Trophoblast cell (in vitro differentiated cells and primary cell): ENCODE results near the gene IL10RB.

ENCODE experiments used
- DNase-seq, 2 donors: peaks; one replicate each; pipeline ENCODE4 v3.0.0-alpha.2; 2016
- H2AFZ ChIP-seq: 2 replicates; pipeline ENCODE4 v1.6.1; 2013; ENCODE audit warnings: low read length, moderate library complexity, mild to moderate bottlenecking; ENCODE audit not compliant: insufficient read depth, poor library complexity
- H2AK5ac ChIP-seq: 2 replicates; pipeline ENCODE4 v1.6.1; 2013; ENCODE audit warnings: mild to moderate bottlenecking, low read length
- H2BK120ac ChIP-seq: 2 replicates; pipeline ENCODE4 v1.6.1; 2013; ENCODE audit warnings: low read length, mild to moderate bottlenecking, moderate library complexity; ENCODE audit not compliant: insufficient read depth, poor library complexity
- H2BK12ac ChIP-seq: 2 replicates; pipeline ENCODE4 v1.6.1; 2013; ENCODE audit warnings: mild to moderate bottlenecking, low read length, moderate library complexity
- H2BK5ac ChIP-seq: 2 replicates; pipeline ENCODE4 v1.6.1; 2013; ENCODE audit warnings: low read length, low read depth, moderate library complexity, mild to moderate bottlenecking; ENCODE audit not compliant: poor library complexity
- H3K14ac ChIP-seq: 2 replicates; pipeline ENCODE4 v1.6.1; 2013; ENCODE audit warnings: mild to moderate bottlenecking, low read length
- H3K18ac ChIP-seq: 2 replicates; pipeline ENCODE4 v1.6.1; 2013; ENCODE audit warnings: mild to moderate bottlenecking, low read length
- H3K23ac ChIP-seq: 2 replicates; pipeline ENCODE4 v1.6.1; 2013; ENCODE audit warnings: low read length
- H3K27ac ChIP-seq: 2 replicates; pipeline ENCODE4 v1.5.1; 2013; ENCODE audit warnings: low read depth, mild to moderate bottlenecking, inconsistent platforms, low read length, moderate library complexity
- H3K27me3 ChIP-seq: 2 replicates; pipeline ENCODE4 v1.6.1; 2013; ENCODE audit warnings: inconsistent platforms, mild to moderate bottlenecking, low read length, moderate library complexity; ENCODE audit not compliant: insufficient read depth
- H3K36me3 ChIP-seq, 2 experiments: 1 replicate in 1 of 2; 2 replicates in 1 of 2; pipeline ENCODE4 v1.6.1; 2013; ENCODE audit warnings: low read length in 2 of 2, mild to moderate bottlenecking in 2 of 2, moderate library complexity in 1 of 2; ENCODE audit not compliant: insufficient read depth in 2 of 2, control insufficient read depth in 1 of 2
- H3K4ac ChIP-seq: 2 replicates; pipeline ENCODE4 v1.6.1; 2013; ENCODE audit warnings: low read depth, mild to moderate bottlenecking, low read length, moderate library complexity
- H3K4me1 ChIP-seq, 2 experiments: 1 replicate in 1 of 2; 2 replicates in 1 of 2; pipeline ENCODE4 v1.6.1; 2013; ENCODE audit warnings: low read length in 2 of 2, mild to moderate bottlenecking in 2 of 2, moderate library complexity in 1 of 2; ENCODE audit not compliant: insufficient read depth in 2 of 2, control insufficient read depth in 1 of 2
- H3K4me2 ChIP-seq: 2 replicates; pipeline ENCODE4 v1.6.1; 2013; ENCODE audit warnings: inconsistent platforms, mild to moderate bottlenecking, low read length, moderate library complexity
- H3K4me3 ChIP-seq: 2 replicates; pipeline ENCODE4 v1.5.1; 2013; ENCODE audit warnings: mild to moderate bottlenecking, low read depth, low read length, inconsistent platforms
- H3K79me1 ChIP-seq: one replicate; pipeline ENCODE4 v1.6.1; 2013; ENCODE audit warnings: low read length
- H3K79me2 ChIP-seq: 2 replicates; pipeline ENCODE4 v1.6.1; 2013; ENCODE audit warnings: low read length, mild to moderate bottlenecking; ENCODE audit not compliant: control insufficient read depth, insufficient read depth, poor library complexity
- H3K9ac ChIP-seq: 2 replicates; pipeline ENCODE4 v1.6.1; 2013; ENCODE audit warnings: mild to moderate bottlenecking, low read length
- H3K9me3 ChIP-seq: 2 replicates; pipeline ENCODE4 v1.6.1; 2013; ENCODE audit warnings: low read depth, mild to moderate bottlenecking, control low read depth, inconsistent platforms, low read length; ENCODE audit not compliant: insufficient read depth
- H4K12ac ChIP-seq: 2 replicates; pipeline ENCODE4 v1.6.1; 2013; ENCODE audit warnings: low read depth, mild to moderate bottlenecking, low read length, moderate library complexity
- H4K8ac ChIP-seq: 2 replicates; pipeline ENCODE4 v1.6.1; 2013; ENCODE audit warnings: low read depth, mild to moderate bottlenecking, low read length, moderate library complexity
- H4K91ac ChIP-seq: one replicate; pipeline ENCODE4 v1.6.1; 2013; ENCODE audit warnings: low read depth, mild to moderate bottlenecking, low read length, moderate library complexity
- WGBS: extraction: QIAGEN DNeasy Blood & Tissue Kit; methylation state at CpG from one replicate; pipeline ENCODE4 v1.1.7; 2013; ENCODE audit warnings: missing lambda C conversion rate; ENCODE audit not compliant: insufficient read length, insufficient coverage; ENCODE audit errors: extremely low coverage; 5-methylcytosine and 5-hydroxymethylcytosine counted together

IL10RB gene

DNA sequence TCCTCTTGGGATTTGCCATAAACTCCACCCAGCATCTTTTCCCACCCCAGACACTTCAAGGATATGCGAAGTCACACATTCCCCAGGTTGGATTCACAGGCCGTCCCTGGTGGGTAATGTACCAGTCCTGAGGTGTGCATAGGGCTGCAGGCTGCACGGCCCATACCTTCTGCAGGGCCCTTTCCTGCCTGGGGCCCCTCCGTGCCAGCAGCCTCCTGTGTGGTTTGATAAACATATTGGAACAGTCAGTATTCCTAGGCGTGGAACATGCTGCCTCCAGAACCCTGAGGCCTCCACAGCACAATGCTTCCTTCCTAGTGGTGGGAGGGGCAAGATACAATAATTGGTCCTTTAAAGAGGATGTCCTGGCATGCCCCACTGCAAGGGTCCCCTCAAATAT lies 26.6 kb downstream of the IL10RB start:
- no peaks in the 10 kb centered on the region for H3K27me3 ChIP-seq
- H4K91ac ChIP-seq: no peak overlapping the region
- no peak overlapping the region for H3K4ac ChIP-seq
- no peak overlapping the region for H2BK120ac ChIP-seq
- H2BK5ac ChIP-seq: no peak overlapping the region
- H3K4me2 ChIP-seq: no peak overlapping the region
- H4K8ac ChIP-seq: no peak overlapping the region
- no peak overlapping the region for H3K23ac ChIP-seq
- H3K9ac ChIP-seq: no peak overlapping the region
- H3K4me3 ChIP-seq: no peak overlapping the region
- no peaks in the 10 kb centered on the region for H3K9me3 ChIP-seq
- peaks cover 7 to 10% of the 10 kb centered on the region in 2 experiments for H3K4me1 ChIP-seq
- no peak overlapping the region for H2AK5ac ChIP-seq
- DNase-seq: no peak
- H3K18ac ChIP-seq: no peak overlapping the region
- H4K12ac ChIP-seq: no peak overlapping the region
- peaks cover 0 to 4% of the 10 kb centered on the region in 2 experiments for H3K36me3 ChIP-seq
- H2BK12ac ChIP-seq: no peak overlapping the region
- no peak overlapping the region for H2AFZ ChIP-seq
- no peaks in the 10 kb centered on the region for H3K79me2 ChIP-seq
- WGBS: no CpG with 5 or more reads among the region's 5 CpGs
- H3K27ac ChIP-seq: no peak overlapping the region
- no peak overlapping the region for H3K14ac ChIP-seq
- H3K79me1 ChIP-seq: no peaks in the 10 kb centered on the region

DNA sequence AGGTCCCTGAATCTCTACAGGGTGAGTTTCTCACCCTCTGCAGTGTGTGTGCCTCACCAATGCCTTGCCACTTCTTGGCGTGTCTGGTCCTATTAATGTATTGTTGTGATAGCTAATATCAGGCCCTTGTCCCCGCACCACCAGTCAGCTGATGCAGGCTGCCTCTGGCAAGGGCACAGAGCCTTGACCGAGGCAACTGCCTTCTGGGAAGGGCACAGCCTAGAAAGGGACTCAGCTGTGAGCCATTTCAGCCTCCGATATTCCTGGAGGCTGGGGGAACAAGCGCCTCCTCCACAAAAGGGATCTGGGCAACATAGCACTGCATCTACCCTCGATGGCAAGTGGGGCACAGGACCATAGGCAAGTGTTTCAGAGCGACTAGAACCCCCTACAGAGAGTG lies 27.0 kb downstream of the IL10RB start:
- Histone ChIP-seq H2BK120ac (no peak overlapping the region), H2BK5ac (no peak overlapping the region), H3K9ac (no peak overlapping the region), H3K14ac (no peak overlapping the region), H4K8ac (no peak overlapping the region), H3K4ac (no peak overlapping the region), H3K4me2 (no peak overlapping the region), H3K27ac (no peak overlapping the region), H3K4me3 (no peak overlapping the region), H4K12ac (no peak overlapping the region), H3K79me2 (no peaks in the 10 kb centered on the region), H3K27me3 (no peaks in the 10 kb centered on the region), H3K9me3 (no peaks in the 10 kb centered on the region), H2AK5ac (no peak overlapping the region), H3K23ac (no peak overlapping the region), H3K4me1 (peaks cover 7 to 10% of the 10 kb centered on the region in 2 experiments), H2BK12ac (no peak overlapping the region), H3K18ac (no peak overlapping the region), H2AFZ (no peak overlapping the region), H3K36me3 (peaks cover 0 to 4% of the 10 kb centered on the region in 2 experiments), H4K91ac (no peak overlapping the region), H3K79me1 (no peaks in the 10 kb centered on the region)
- WGBS: no CpG with 5 or more reads among the region's 7 CpGs
- DNase-seq: no peak

DNA sequence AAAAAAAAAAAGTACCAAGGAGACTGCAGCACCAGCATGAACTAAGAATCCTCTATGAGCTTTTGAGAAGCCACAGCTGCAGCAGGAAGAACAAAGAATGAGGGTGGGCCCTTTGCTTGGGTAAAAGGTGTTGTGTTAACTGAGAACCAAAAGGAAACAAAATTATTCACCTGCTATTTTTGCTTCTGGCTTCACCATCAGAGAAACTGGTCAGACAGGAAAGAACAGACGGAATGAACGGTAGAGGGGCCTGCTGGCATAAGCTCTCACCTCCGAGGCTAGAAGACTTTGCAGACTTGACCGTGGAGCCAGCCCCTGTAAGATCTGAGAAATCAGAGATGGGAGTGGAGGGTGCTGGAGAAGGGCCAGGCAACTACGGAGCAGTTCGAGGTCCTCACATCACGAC lies 27.6 kb downstream of the IL10RB start:
- Histone ChIP-seq H3K79me2 (no peaks in the 10 kb centered on the region), H2BK12ac (no peak overlapping the region), H2BK5ac (no peak overlapping the region), H3K18ac (no peak overlapping the region), H3K9me3 (no peaks in the 10 kb centered on the region), H2AFZ (no peak overlapping the region), H3K4me2 (no peak overlapping the region), H3K14ac (no peak overlapping the region), H4K91ac (no peak overlapping the region), H3K4me1 (peaks cover 7 to 10% of the 10 kb centered on the region in 2 experiments), H2AK5ac (no peak overlapping the region), H4K8ac (no peak overlapping the region), H3K36me3 (peaks cover 0 to 4% of the 10 kb centered on the region in 2 experiments), H2BK120ac (no peak overlapping the region), H3K4ac (no peak overlapping the region), H3K27ac (no peak overlapping the region), H3K9ac (no peak overlapping the region), H3K4me3 (no peak overlapping the region), H4K12ac (no peak overlapping the region), H3K23ac (no peak overlapping the region), H3K27me3 (no peaks in the 10 kb centered on the region), H3K79me1 (no peaks in the 10 kb centered on the region)
- no CpG with 5 or more reads among the region's 7 CpGs for WGBS
- DNase-seq: no peak

DNA sequence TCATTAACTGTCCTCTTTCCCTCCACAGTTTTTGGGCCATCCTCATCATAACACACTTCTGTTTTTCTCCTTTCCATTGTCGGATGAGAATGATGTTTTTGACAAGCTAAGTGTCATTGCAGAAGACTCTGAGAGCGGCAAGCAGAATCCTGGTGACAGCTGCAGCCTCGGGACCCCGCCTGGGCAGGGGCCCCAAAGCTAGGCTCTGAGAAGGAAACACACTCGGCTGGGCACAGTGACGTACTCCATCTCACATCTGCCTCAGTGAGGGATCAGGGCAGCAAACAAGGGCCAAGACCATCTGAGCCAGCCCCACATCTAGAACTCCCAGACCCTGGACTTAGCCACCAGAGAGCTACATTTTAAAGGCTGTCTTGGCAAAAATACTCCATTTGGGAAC lies 30.0 kb downstream of the IL10RB start:
- Histone ChIP-seq H2BK12ac (no peak overlapping the region), H3K4ac (no peak overlapping the region), H2BK120ac (no peak overlapping the region), H3K79me1 (no peaks in the 10 kb centered on the region), H4K12ac (no peak overlapping the region), H4K8ac (no peak overlapping the region), H4K91ac (no peak overlapping the region), H2AK5ac (no peak overlapping the region), H3K4me2 (no peak overlapping the region), H3K9ac (no peak overlapping the region), H3K14ac (no peak overlapping the region), H3K18ac (no peak overlapping the region), H2BK5ac (no peak overlapping the region), H3K27me3 (no peaks in the 10 kb centered on the region), H3K27ac (no peak overlapping the region), H3K79me2 (no peaks in the 10 kb centered on the region), H3K23ac (no peak overlapping the region), H3K36me3 (peaks cover 0 to 4% of the 10 kb centered on the region in 2 experiments), H3K9me3 (no peaks in the 10 kb centered on the region), H2AFZ (no peak overlapping the region), H3K4me1 (peaks cover 0 to 4% of the 10 kb centered on the region in 2 experiments), H3K4me3 (no peak overlapping the region)
- no CpG with 5 or more reads among the region's 6 CpGs for WGBS
- no peak for DNase-seq
